ENCODE measurements around the gene FAM229B.

Gene FAM229B

DNA sequence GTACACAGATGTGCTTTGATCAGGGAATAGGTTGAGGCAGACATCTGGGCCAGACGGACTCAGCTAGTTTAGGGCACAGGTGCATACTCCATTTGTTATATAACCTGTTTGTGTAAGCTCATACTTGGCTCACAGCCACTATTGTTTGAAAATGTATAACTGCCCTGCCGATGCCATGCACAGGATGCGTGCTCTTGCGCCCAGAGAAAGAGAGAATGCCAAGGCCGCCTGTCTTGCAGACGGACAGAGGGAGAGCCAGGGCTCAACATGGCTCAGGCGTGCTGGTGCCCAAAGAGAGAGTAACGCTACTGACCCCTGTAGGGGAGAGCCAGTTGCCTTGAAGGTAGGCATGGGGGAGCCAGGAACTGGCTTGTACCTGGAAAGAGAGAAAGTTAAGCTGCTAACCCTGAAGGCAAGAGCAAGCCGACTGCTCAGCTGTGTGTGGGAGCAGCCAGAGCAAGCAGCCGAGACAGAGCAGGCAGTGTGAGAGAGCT lies 57.7 kb downstream of the FAM229B start:
- DNase-seq = no peak

- DNase-seq = no peak
Observed at GRCh38 chr6:112148103-112148502, 60.7 kb downstream of the FAM229B start.

DNA sequence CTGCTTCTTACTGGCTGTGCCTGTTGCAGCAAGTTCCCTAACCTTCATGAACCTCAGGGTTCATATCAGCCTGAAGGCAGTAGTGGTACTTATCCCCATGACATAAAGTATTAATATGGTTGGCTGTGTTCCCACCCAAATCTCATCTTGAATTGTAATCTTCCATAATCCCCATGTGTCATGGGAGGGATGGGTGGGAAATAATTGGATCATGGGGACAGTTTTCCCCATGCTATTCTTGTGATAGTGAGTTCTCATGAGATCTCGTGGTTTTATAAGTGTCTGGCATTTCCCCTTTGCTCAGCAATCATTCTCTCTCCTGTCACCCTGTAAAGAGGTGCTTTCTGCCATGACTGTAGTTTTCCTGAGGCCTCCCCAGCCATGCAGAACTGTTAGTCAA lies 61.8 kb downstream of the FAM229B start:
- DNase-seq = no peak

DNA sequence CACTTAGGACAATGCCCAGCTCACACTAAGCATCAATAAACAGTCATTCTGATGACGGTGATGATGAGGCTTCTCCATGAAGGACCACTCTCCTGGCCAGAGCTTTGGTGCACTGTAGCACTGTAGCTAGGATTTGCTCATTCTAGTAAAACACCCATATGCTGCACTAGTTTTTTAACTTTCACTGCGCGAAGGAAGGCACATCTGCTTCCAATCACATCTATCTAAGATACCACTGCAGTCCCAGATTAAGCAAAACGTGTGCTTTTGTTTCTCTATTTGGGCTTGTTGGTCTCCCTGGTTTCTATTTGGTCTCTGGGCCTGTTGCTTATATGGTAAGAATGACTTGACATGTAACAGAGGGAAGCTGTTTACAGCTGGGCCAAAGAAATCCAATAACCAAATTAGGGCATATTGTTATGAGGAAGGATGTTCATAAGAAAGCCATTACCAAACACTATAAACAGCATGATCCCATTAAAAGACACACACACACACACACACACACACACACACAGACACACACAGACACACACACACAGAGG lies 62.4 kb downstream of the FAM229B start:
- DNase-seq = no peak

- no peak for DNase-seq
Observed at GRCh38 chr6:112150363-112150762, 63.0 kb downstream of the FAM229B start.

All from CD4-positive, alpha-beta T cell treated with Interferon alpha-2 for 1 hour (primary cell).